ENCODE measurements around the gene SLC12A3.

DNA sequence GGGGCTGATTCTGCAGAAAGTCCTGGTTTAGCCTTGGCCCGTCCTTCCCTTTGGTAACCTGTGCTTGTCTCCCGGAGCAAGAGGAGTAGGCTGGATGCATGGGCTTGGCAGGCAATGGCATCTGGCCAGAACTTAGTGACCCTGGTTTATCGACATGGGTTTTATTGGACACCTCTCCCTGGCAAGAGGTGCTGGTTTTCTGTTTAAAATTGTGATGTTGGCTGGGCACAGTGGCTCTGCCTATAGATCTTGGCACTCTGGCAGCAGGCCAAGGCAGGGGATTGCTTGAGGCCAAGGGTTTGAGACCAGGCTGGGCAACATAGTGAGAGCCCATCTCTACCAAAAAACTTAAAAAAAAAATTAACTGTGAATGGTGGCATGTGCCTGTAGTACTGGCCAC lies 31.2 kb downstream of the SLC12A3 start:
- TF ChIP-seq YY1 (IDR thresholded peaks at IDR 0.05; ENCODE audit: low read depth, low read length) (no peak), EP300 (IDR thresholded peaks at IDR 0.05; ENCODE audit: borderline replicate concordance in 1 of 2, low read depth in 2 of 2, low read length in 2 of 2) (no peak), CEBPB (IDR thresholded peaks at IDR 0.05; ENCODE audit: low read depth, low read length) (no peak), EZH2 (IDR thresholded peaks at IDR 0.05; ENCODE audit: low read depth, low read length, severe bottlenecking) (no peak), RAD21 (IDR thresholded peaks at IDR 0.05 in 1 of 2, conservative IDR thresholded peaks at IDR 0.05 in 1 of 2; ENCODE audit: low read depth in 2 of 2, low read length in 2 of 2) (no peak), JUND (IDR thresholded peaks at IDR 0.05; ENCODE audit: low read length) (no peak), SRF (IDR thresholded peaks at IDR 0.05; ENCODE audit: low read depth, low read length) (no peak), JUN (IDR thresholded peaks at IDR 0.05; ENCODE audit: low read depth, low read length) (no peak), POLR2A (IDR thresholded peaks at IDR 0.05; ENCODE audit: control extremely low read depth in 1 of 2, low read depth in 2 of 2, low read length in 2 of 2) (no peak)
- TF ChIP-seq, protein P1, sequence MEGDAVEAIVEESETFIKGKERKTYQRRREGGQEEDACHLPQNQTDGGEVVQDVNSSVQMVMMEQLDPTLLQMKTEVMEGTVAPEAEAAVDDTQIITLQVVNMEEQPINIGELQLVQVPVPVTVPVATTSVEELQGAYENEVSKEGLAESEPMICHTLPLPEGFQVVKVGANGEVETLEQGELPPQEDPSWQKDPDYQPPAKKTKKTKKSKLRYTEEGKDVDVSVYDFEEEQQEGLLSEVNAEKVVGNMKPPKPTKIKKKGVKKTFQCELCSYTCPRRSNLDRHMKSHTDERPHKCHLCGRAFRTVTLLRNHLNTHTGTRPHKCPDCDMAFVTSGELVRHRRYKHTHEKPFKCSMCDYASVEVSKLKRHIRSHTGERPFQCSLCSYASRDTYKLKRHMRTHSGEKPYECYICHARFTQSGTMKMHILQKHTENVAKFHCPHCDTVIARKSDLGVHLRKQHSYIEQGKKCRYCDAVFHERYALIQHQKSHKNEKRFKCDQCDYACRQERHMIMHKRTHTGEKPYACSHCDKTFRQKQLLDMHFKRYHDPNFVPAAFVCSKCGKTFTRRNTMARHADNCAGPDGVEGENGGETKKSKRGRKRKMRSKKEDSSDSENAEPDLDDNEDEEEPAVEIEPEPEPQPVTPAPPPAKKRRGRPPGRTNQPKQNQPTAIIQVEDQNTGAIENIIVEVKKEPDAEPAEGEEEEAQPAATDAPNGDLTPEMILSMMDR (IDR thresholded peaks at IDR 0.05; ENCODE audit: control extremely low read depth in 1 of 3, insufficient read depth in 1 of 3, low read depth in 1 of 3, low read length in 3 of 3), result no peak
- TF ChIP-seq, protein P2, sequence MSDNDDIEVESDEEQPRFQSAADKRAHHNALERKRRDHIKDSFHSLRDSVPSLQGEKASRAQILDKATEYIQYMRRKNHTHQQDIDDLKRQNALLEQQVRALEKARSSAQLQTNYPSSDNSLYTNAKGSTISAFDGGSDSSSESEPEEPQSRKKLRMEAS (IDR thresholded peaks at IDR 0.05), result no peak

Data from H1 (cell line).